DOHH2 (cell line): Measurements from ENCODE around the gene TRPV6.
A peak's percentile ranks its signal among the peaks of the same experiment; 100 is the strongest.

Source experiments
- H3F3A ChIP-seq: fragments of 200-600 bp; sonication (generic), shearing (Covaris generic); 2 replicates; pipeline ENCODE4 v1.6.0; 2016; ENCODE audit warnings: antibody characterized with exemption, mild to moderate bottlenecking; ENCODE audit not compliant: control insufficient read depth, insufficient read depth
- H3K27ac ChIP-seq: fragments of 200-600 bp; sonication (generic); 2 replicates; pipeline ENCODE4 v1.5.1; 2014; ENCODE audit warnings: low read depth, mild to moderate bottlenecking, low read length, moderate library complexity
- H3K27me3 ChIP-seq: fragments of 200-600 bp; sonication (generic); 2 replicates; pipeline ENCODE4 v1.6.1; 2014; ENCODE audit warnings: mild to moderate bottlenecking, low read length, mixed read lengths; ENCODE audit not compliant: control insufficient read depth
- H3K36me3 ChIP-seq: fragments of 200-600 bp; sonication (generic); 2 replicates; pipeline ENCODE4 v1.6.1; 2014; ENCODE audit warnings: mild to moderate bottlenecking, low read length, moderate library complexity, mixed read lengths; ENCODE audit not compliant: control insufficient read depth
- H3K4me1 ChIP-seq: fragments of 200-600 bp; sonication (generic); 2 replicates; pipeline ENCODE4 v1.6.1; 2014; ENCODE audit warnings: mild to moderate bottlenecking, low read length, mixed read lengths; ENCODE audit not compliant: control insufficient read depth
- H3K4me2 ChIP-seq: fragments of 200-600 bp; sonication (generic); 2 replicates; pipeline ENCODE4 v1.6.0; 2014; ENCODE audit warnings: mild to moderate bottlenecking, low read length, moderate library complexity
- H3K4me3 ChIP-seq: fragments of 200-600 bp; sonication (generic); 2 replicates; pipeline ENCODE4 v1.5.1; 2014; ENCODE audit warnings: mild to moderate bottlenecking, low read length, mixed read lengths
- H3K79me2 ChIP-seq: fragments of 200-600 bp; sonication (generic); 2 replicates; pipeline ENCODE4 v1.6.1; 2014; ENCODE audit warnings: mild to moderate bottlenecking, low read length, mixed read lengths; ENCODE audit not compliant: control insufficient read depth
- H3K9me2 ChIP-seq: fragments of 200-600 bp; sonication (generic); replicated peaks from 2 replicates; pipeline ENCODE4 v1.6.1; 2014; ENCODE audit warnings: mild to moderate bottlenecking, low read length, mixed read lengths; ENCODE audit not compliant: control insufficient read depth
- H3K9me3 ChIP-seq: fragments of 200-600 bp; sonication (generic); 2 replicates; pipeline ENCODE4 v1.6.1; 2014; ENCODE audit warnings: antibody characterized with exemption, low read length, mixed read lengths; ENCODE audit not compliant: control insufficient read depth, insufficient read depth
- H4K20me1 ChIP-seq: fragments of 200-600 bp; sonication (generic); 2 replicates; pipeline ENCODE4 v1.6.0; 2014; ENCODE audit warnings: low read depth, mild to moderate bottlenecking, antibody characterized with exemption, low read length, moderate library complexity; ENCODE audit not compliant: control insufficient read depth, insufficient read depth
- CTCF ChIP-seq: fragments of 200-600 bp; sonication (generic); IDR thresholded peaks from one replicate; pipeline ENCODE4 v1.5.1; 2014; ENCODE audit warnings: antibody characterized with exemption, mild to moderate bottlenecking, low read depth, low read length; ENCODE audit not compliant: poor library complexity, severe bottlenecking
- EZH2phosphoT487 ChIP-seq: fragments of 200-600 bp; sonication (generic); IDR thresholded peaks from 2 replicates; pipeline ENCODE4 v1.6.1; 2017; ENCODE audit warnings: borderline replicate concordance, mild to moderate bottlenecking, antibody characterized with exemption, low read length, moderate library complexity, mixed read lengths

TRPV6 gene

GRCh38 chr7:142927949-142928348 lies 42.4 kb upstream of the TRPV6 start:
- peaks cover 14% of the 10 kb centered on the region; the same call in 1 of the 2 replicates for H3K27me3 ChIP-seq
- no peak overlapping the region for H3K27ac ChIP-seq
- H3K4me3 ChIP-seq: peak overlapping the region; percentile 34
- H3K9me2 ChIP-seq: no peaks in the 10 kb centered on the region
- H3K9me3 ChIP-seq: peaks cover 9% of the 10 kb centered on the region
- TF ChIP-seq CTCF (no peak), EZH2phosphoT487 (no peak)
- H4K20me1 ChIP-seq: no peaks in the 10 kb centered on the region
- no peaks in the 10 kb centered on the region for H3K36me3 ChIP-seq
- H3K4me1 ChIP-seq: peaks cover 20% of the 10 kb centered on the region
- H3K4me2 ChIP-seq: peak overlapping the region; percentile 48
- H3K79me2 ChIP-seq: no peaks in the 10 kb centered on the region
- no peaks in the 10 kb centered on the region for H3F3A ChIP-seq

GRCh38 chr7:142927085-142927745 lies 41.7 kb upstream of the TRPV6 start:
- Histone ChIP-seq H3K4me1 (peaks cover 20% of the 10 kb centered on the region), H3K9me3 (peaks cover 9% of the 10 kb centered on the region), H4K20me1 (no peaks in the 10 kb centered on the region), H3K27ac (0 out of 2 replicates have a peak overlapping the region, but pooled peaks have one; percentile 2), H3K36me3 (no peaks in the 10 kb centered on the region), H3K9me2 (no peaks in the 10 kb centered on the region), H3K4me3 (peak overlapping the region; percentile 34), H3F3A (no peaks in the 10 kb centered on the region), H3K4me2 (peak overlapping the region; percentile 48), H3K27me3 (peaks cover 10% of the 10 kb centered on the region; the same call in 1 of the 2 replicates), H3K79me2 (no peaks in the 10 kb centered on the region)
- TF ChIP-seq CTCF (no peak), EZH2phosphoT487 (no peak)

- no peak overlapping the region for H3K4me3 ChIP-seq
- no peaks in the 10 kb centered on the region for H3F3A ChIP-seq
- H3K36me3 ChIP-seq: no peaks in the 10 kb centered on the region
- H3K4me2 ChIP-seq: no peak overlapping the region
- peak; percentile 61 for TF ChIP-seq CTCF
- no peak for TF ChIP-seq EZH2phosphoT487
- no peaks in the 10 kb centered on the region for H4K20me1 ChIP-seq
- peaks cover 9% of the 10 kb centered on the region for H3K9me3 ChIP-seq
- H3K27me3 ChIP-seq: peaks cover 10% of the 10 kb centered on the region; the same call in 1 of the 2 replicates
- H3K9me2 ChIP-seq: no peaks in the 10 kb centered on the region
- H3K79me2 ChIP-seq: no peaks in the 10 kb centered on the region
- H3K27ac ChIP-seq: no peak overlapping the region
- H3K4me1 ChIP-seq: peaks cover 20% of the 10 kb centered on the region
These were observed 39.9 kb upstream of the TRPV6 start for GRCh38 chr7:142925413-142925812.
